Mucosa of gallbladder (tissue), 1 donor: Measurements from ENCODE around the gene NME4. TPM values are rescaled to one million over a fixed set of nuclear protein-coding genes. Genes with fewer than 3 reads are reported as not detected.

Experiments
- DNase-seq: peaks from one replicate; pipeline ENCODE4 v3.0.0-alpha.2; 2020; ENCODE audit warnings: low spot score
- total RNA-seq: library from RNA; stranded (reverse); gene quantifications from one replicate; pipeline ENCODE4 v1.2.1, GENCODE V29; 2021
- donor health status: DM: no; HTN: no; CAD: no.

NME4 gene
- total RNA-seq, 1 donor from 2014 or later: 105 TPM

GRCh38 chr16:426115-426905 lies 29.3 kb downstream of the NME4 start:
- DNase-seq: no peak

GRCh38 chr16:426906-427249 lies 29.9 kb downstream of the NME4 start:
- DNase-seq: no peak

GRCh38 chr16:427250-427649 lies 30.3 kb downstream of the NME4 start:
- no peak for DNase-seq

- no peak for DNase-seq
Observed at GRCh38 chr16:430904-431303, 33.9 kb downstream of the NME4 start.

- DNase-seq: no peak
Observed at GRCh38 chr16:440627-441026, 43.6 kb downstream of the NME4 start.

- no peak for DNase-seq
Observed at GRCh38 chr16:441447-441846, 44.4 kb downstream of the NME4 start.

GRCh38 chr16:442976-443375 lies 46.0 kb downstream of the NME4 start:
- DNase-seq: no peak

- DNase-seq: no peak
Observed at GRCh38 chr16:444027-444426, 47.0 kb downstream of the NME4 start.

- no peak for DNase-seq
Observed at GRCh38 chr16:445566-445965, 48.6 kb downstream of the NME4 start.

Other genes starting within 250 kb of the NME4 start
- 0.95 TPM for gene HBZ, start 244.6 kb upstream of the NME4 start, total RNA-seq
- gene HBM, start 231.2 kb upstream of the NME4 start, total RNA-seq: not detected
- gene HBA2, start 224.3 kb upstream of the NME4 start, total RNA-seq: 30.0 TPM
- gene HBA1, start 220.5 kb upstream of the NME4 start, total RNA-seq: 54.8 TPM
- not detected for gene HBQ1, start 216.7 kb upstream of the NME4 start, total RNA-seq
- 72.1 TPM for gene LUC7L, start 167.8 kb upstream of the NME4 start, total RNA-seq
- gene FAM234A, start 162.4 kb upstream of the NME4 start, total RNA-seq: 138 TPM
- 6.7 TPM for gene RGS11, start 121.3 kb upstream of the NME4 start, total RNA-seq
- gene ARHGDIG, start 116.6 kb upstream of the NME4 start, total RNA-seq: 2.6 TPM
- gene PDIA2, start 114.0 kb upstream of the NME4 start, total RNA-seq: 1.3 TPM
- 29.2 TPM for gene AXIN1, start 44.5 kb upstream of the NME4 start, total RNA-seq
- gene MRPL28, start 26.7 kb upstream of the NME4 start, total RNA-seq: 52.9 TPM
- 85.7 TPM for gene PGAP6, start 15.2 kb upstream of the NME4 start, total RNA-seq
- gene DECR2, start 4.7 kb downstream of the NME4 start, total RNA-seq: 36.8 TPM
- gene RAB11FIP3, start 28.4 kb downstream of the NME4 start, total RNA-seq: 58.5 TPM
- gene CAPN15, start 130.5 kb downstream of the NME4 start, total RNA-seq: 75.4 TPM
- not detected for gene PRR35, start 163.2 kb downstream of the NME4 start, total RNA-seq
- 1.2 TPM for gene NHLRC4, start 169.8 kb downstream of the NME4 start, total RNA-seq
- gene PIGQ, start 172.8 kb downstream of the NME4 start, total RNA-seq: 117 TPM
- gene RAB40C, start 192.9 kb downstream of the NME4 start, total RNA-seq: 33.1 TPM
- gene WFIKKN1, start 233.8 kb downstream of the NME4 start, total RNA-seq: 1.7 TPM
- gene METTL26, start 239.1 kb downstream of the NME4 start, total RNA-seq: 69.3 TPM
- 67.6 TPM for gene MCRIP2, start 244.6 kb downstream of the NME4 start, total RNA-seq